HG02571 (cell line): ENCODE data around the gene HOXC5.

ENCODE experiments used
- ATAC-seq: cut with Tn5 transposase; IDR thresholded peaks from one replicate; pipeline ENCODE4 v1.9.1; 2021; ENCODE audit warnings: mild to moderate bottlenecking, moderate library complexity; ENCODE audit not compliant: unreplicated experiment

HOXC5 gene

GRCh38 chr12:54019091-54019811 is 13.6 kb upstream of the HOXC5 start:
- no peak for ATAC-seq

GRCh38 chr12:54019924-54020590 is 12.8 kb upstream of the HOXC5 start:
- ATAC-seq: no peak

GRCh38 chr12:54020591-54021405 is 12.1 kb upstream of the HOXC5 start:
- ATAC-seq: no peak

- ATAC-seq: no peak
These were observed 11.3 kb upstream of the HOXC5 start for GRCh38 chr12:54021432-54022013.

- ATAC-seq: no peak
These were observed 9.6 kb upstream of the HOXC5 start for GRCh38 chr12:54022960-54023884.

GRCh38 chr12:54024127-54024526 is 8.7 kb upstream of the HOXC5 start:
- ATAC-seq: no peak

GRCh38 chr12:54024581-54025305 is 8.1 kb upstream of the HOXC5 start:
- no peak for ATAC-seq

- no peak for ATAC-seq
These were observed 7.1 kb upstream of the HOXC5 start for GRCh38 chr12:54025499-54026405.

GRCh38 chr12:54026640-54027441 is 6.0 kb upstream of the HOXC5 start:
- ATAC-seq: no peak

- no peak for ATAC-seq
These were observed 5.4 kb upstream of the HOXC5 start for GRCh38 chr12:54027442-54027786.

GRCh38 chr12:54028314-54029201 is 4.3 kb upstream of the HOXC5 start, which contains the start of gene HOXC6:
Gene HOXC6, plus strand, starts transcription at chr12:54028440. Its CDS starts 82 bp downstream, at chr12:54028522.
- ATAC-seq: no peak

GRCh38 chr12:54029529-54030441 is 3.1 kb upstream of the HOXC5 start:
- ATAC-seq: no peak

- no peak for ATAC-seq
These were observed 2.4 kb upstream of the HOXC5 start for GRCh38 chr12:54030442-54030801.

GRCh38 chr12:54030889-54031471 is 1.9 kb upstream of the HOXC5 start:
- no peak for ATAC-seq

GRCh38 chr12:54031480-54031879 is 1.4 kb upstream of the HOXC5 start:
- no peak for ATAC-seq
